ENCODE measurements around the gene GRM4.

Gene GRM4

DNA sequence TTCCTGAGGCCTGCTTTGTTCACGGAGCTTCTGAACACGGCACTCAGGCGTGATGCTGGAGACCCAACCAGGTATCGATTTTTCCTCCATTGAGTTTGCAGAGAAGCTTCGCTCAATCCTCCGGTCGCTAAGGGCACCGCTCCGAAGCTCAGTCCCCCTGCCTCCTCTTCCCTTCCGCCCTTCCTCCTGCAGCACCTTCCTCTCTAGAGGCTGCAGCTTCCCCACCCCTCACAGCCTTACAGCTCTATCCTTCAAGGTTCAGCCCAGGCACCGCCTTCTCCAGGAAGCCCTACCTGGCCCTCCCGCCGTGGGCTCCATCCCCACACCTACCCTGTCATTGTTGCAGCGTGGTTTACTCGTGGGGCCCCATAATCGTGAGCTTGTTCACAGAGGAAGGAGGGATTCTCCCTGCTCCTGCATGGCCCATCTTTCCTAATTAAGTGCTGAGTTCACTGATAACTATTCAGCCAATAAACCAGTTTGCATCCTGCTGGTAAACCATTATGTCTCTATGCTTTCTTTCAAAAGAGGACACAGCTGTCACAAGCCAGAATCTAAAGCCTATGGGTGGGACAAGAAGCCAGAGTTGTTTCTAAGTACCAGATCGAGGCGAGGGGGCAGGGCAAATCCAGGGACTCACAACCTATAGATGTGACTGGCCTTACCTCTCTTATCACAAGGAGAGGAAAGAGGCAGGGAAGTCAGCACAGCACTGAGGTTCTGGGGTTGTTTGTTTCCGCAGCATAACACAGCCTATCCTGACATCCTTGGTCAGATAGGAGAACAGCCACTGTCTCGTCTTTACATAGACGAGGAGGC, 152.0 kb downstream of the GRM4 start:
- no peak for DNase-seq (ENCODE audit: low spot score)

DNA sequence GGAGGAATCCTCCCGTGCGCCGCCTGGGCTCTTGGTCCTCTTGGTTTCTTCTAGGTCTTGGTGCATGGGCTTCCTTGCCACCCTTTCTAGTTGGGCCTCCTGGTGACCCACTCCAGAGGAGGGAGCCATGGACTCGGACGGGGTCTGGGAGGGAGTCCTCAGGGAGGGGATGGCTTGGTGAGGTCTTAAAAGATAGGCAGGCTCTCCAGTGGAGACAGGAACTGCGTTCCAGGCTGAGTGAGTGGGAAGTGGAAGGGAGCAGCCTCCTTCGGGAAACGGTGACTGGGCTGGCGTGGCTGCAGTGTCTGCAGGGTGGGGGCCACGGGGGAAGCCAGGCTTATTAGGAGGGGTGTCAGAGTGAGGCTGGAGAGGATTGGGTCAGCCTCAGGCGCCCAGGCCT, 152.8 kb downstream of the GRM4 start:
- no peak for DNase-seq (ENCODE audit: low spot score)

DNA sequence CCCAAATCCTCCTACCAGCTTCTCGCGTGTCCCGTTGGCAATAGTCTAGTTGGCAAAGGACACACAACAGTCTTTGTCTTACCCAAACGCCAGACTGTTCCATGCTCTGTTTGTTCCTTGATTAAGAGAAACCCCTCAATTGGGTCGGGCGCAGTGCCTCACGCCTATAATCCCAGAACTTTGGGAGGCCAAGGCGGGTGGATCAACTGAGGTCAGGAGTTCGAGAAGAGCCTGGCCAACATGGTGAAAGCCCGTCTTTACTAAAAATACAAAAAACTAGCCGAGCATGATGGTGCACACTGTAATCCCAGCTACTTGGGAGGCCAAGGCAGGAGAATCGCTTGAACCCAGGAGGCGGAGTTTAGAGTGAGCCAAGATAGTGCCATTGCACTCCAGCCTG, 153.7 kb downstream of the GRM4 start:
- no peak for DNase-seq (ENCODE audit: low spot score)

DNA sequence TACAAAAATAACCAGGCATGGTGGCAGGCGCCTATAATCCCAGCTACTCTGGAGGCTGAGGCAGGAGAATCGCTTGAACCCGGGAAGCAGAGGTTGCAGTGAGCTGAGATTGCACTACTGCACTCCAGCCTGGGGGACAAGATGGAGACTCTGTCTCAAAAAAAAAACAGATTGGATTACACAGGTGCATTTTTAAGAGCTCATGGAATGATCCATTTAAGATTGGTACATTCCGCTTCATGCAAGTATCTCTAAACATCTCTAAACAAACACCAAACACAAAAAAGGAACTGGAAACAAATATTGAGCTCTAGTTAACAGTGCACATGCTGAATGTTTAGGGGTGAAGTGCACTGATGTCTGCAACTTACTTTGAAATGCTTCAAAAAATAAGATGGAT, 154.3 kb downstream of the GRM4 start:
- no peak for DNase-seq (ENCODE audit: low spot score)

DNA sequence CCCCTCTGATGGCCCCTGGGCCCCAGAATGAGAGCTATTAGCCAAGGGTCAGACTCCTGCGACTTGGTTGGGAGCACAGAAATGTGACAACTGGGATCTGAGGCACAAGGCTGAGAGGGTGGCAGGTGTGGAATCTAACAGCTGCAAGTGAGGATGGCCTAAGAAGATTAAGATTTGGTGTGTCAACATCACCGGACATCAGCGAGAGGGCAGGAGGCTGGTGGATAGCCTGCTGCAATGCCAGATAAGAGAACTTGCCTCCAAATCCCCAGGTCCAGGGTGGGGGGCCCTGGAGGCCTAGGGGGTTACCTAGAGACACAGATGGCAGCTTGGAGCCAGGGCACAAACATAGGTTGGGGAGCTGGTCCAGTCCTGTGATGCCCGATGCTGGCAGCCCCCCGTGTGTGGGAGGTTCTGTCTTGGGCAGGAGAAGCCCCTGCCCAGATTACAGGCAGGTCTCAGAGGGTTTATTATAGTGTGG, 155.8 kb downstream of the GRM4 start:
- DNase-seq (ENCODE audit: low spot score) = no peak

DNA sequence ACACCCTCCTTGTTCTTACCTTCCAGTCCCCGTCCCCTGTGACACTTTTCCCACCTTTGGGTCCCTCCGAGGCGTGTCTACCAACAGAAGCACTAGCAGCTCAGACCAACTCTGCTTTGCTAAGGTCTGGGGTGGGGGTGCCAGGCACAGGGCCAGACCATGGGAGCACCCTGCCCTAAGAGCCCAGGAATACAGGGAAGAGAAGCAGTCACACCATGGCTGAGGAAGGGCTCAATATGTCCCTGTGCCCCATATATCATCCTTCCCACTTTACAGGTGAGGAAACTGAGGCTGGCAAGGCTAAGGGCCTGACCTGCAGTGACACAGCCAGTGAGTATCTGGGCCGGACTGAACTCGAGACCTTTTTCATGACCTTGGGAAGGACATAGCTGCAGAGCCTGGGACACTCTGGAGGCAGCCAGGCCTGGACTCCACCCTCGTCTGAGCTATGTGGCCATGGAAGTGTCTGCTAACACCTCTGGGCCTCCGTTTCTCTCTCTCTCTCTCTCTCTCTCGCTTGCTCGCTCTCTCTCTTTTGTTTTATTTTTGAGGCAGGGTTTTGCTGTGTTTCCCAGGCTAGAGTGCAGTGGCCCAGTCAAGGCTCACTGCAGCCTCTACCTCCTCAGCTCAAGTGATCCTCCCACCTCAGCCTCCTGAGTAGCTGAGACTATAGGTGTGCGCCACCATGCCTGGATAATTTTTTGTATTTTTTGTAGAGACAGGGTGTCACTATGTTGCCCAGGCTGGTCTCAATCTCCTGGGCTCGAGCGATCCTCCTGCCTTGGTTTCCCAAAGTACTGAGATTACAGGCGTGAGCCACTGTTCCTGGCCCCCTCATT, 156.7 kb downstream of the GRM4 start:
- no peak for DNase-seq (ENCODE audit: low spot score)

DNA sequence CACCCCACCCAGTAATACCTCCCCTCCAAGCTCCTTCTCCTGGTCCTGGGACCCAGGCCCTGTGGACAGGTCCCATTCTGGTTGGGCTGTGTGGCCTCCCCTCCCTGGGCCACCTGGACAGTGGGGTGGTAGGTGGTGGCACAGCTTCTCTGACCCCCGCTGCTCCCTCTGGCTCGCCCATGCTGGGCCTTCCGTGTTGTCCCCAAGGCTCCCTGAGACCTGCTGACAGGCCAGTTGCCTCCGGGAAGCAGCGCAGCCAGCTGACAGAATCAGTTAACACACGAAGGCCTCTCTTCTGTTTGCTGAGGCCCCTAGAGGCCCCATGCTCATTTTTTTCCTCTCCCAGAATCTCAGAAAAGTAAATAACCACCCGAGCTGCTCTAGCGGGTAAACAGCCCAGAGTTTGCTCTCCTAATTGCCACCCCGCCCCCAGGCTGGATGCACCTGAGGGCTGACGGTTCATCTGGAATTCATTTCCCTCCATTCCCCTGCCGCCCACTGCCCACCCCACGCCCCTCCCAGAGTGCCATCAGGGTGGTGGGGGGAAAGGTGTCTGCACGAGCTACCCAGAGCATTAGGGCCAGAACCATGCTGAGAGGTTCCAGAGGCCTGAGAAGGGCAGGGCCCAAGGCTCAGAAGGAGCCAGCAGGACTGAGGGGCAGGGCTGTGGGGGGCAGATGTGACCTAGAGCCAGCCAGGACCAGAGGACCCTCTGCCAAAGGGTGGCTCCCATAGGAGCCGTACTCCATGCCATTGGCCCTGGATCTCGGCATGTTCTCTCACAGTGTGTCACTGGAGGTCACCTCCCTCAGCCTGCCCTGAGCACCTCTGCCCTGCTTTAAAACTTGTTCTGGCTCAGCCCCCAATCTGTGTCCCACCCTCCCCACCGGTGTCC, 157.5 kb downstream of the GRM4 start:
- no peak for DNase-seq (ENCODE audit: low spot score)

DNA sequence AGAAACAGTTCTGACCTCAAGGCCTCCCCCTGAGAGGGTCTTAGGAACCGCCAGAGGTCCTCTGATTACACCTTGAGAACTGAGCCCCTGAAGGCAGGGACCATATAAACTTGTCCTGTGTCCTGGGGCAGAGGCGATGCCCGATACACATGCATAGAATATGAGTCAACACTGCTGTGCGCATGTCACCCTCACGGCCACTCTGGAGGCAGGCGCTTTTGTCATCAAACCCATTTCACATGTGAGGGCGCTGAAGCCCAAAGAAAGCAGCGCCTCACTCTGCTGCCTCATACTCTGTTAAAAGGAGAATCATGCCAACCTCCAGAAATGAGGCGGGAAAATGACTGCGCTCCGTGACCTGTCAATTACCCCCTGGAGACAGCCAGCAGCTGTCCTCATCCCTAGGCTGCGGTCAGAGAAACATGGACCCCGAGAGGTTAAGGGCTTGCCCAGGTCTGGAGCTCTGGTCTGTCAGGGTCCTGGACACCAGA, 158.3 kb downstream of the GRM4 start:
- no peak for DNase-seq (ENCODE audit: low spot score)

DNA sequence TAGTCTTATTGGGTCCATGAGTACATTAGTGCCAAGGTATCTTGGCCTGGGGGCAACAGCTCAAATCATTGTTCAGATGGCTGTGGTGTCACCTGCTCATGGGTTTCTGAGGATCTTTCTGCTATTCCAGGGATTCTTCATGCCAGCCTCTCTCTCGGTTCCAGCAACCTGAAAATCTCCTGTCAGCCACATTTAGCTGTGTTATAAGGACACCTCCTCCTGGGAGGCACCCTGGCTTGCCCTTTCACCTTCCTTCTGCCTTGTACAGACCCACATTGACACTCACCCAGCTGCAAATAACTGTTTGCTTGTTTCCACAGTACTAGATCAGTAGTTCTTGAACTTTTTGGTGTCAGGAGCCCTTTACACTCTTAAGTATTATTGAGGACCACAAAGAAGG, 159.9 kb downstream of the GRM4 start:
- DNase-seq (ENCODE audit: low spot score) = no peak

DNA sequence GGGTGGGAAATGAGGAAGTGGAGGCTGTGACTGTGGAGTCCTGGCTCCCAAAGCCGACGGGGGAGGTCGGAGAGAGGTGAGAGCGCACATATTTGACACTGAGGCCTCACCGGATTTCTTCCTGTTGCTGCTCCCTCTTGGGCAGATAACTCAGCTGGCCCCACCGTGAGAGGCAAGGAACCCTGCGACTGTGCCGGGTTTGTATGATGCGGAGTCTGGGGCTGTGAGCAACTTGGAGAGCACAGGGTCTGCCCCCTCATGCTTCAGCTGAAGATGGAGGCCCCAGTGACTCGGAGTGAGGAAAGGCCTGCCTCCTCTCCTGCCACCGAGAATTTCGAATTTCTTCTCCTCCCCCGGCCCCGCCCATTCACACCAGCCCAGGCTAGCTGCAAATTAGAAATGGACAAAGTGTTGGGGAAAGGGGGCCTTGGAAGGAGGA, 160.6 kb downstream of the GRM4 start:
- DNase-seq (ENCODE audit: low spot score) = no peak

DNA sequence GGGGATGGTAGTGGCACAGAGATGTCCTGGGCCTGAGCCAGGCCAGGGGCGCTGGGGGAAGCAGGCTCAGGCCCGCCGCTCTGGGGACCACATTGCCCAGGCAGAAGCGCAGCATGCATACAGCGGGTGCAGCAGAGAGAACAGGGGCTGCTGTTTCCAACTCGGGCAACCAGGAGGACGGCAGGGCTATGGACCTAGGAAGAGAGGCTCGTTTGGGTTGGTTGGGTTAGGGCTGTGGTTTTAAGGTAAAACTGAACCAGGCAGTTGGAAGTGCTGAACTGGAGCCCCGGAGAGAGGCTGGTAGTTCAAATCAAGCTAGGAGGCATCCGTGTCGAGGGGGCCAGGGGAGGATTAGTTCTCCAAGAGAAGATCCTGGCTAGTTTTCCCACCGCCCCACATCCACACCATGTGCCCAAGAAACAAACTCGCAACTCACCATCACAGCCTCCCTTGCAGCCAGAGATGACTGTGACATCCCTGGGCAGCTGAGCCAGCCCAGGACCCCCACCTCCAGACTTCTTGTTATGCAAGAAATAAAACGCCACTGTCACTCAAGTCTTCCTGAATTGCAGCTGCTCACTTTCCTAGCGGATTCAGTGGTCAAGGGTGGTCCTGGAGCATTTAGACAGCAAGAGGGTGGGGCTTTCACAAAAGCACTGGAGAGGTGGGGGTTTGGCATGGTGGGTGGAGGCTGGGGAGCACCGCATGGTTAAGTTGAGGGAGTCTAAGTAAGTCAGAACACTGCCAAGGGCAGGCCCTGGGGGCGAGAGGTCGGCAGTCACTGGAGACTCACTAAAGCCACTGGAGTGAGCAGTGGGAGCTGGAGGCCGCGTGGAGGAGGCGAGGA, 161.2 kb downstream of the GRM4 start:
- DNase-seq (ENCODE audit: low spot score) = no peak

DNA sequence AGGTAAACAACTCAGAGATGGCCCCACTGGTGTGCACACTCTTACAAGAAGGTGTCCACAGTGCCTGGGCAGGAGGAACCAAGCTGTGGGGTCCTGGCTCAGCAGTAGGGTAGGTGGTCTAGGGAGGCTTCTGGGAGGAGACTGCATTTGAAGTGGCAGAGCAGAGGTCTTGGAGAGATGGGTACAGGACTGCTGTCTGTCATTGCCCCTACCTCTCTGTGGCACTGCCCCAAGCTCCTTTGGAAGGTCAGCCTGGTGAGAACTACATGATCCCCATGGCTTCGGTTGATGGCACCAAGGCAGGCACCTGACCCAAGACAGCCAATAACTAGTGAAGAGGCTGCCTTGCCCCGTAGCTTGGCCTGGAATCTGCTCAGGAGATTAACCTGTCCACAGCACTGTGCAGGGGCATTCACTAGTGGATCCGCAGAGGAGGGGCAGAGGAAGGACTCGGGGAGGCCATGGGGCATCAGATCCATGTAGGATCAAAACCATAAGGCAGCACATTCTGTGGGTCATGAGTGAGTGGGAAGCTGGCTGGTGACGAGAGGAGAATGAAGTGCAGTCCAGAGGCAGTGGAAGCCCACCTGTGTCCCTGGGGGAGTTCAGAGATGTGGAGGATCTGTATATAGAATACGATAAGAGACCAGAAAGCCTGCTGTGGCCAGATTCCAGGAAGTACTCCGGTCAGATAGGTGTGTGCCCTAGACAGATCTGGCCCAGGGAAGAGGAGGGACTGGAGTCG, 162.0 kb downstream of the GRM4 start:
- DNase-seq (ENCODE audit: low spot score) = no peak

DNA sequence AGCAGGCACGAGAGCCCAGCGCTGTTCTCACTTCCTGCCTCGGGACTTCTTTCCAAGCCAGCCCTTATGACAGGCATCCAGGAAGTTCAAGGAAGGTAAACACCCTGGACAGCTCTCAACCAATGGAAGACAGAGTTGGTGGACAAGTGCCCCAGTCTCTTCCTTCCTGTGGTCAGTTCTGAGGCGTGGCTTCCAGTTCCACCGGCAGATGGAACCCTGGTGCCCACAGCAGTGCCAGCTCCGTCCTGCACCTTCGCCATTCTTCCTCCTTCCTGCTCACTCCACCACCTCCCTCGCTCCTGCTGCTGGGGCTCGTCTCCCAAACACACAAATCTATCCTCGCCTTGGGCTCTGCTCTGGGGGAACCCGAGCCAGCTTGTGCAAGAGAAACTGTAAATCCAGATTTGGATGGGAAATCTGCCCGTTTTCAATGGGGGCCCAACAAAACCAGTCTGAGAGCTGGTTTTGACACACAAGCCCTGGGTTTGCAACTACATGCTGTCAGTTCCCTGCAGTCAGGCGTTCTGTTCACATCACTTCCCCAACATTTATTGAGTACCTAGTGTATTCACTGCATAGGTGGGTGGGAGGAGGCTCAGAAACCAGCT, 162.7 kb downstream of the GRM4 start:
- DNase-seq (ENCODE audit: low spot score) = no peak

DNA sequence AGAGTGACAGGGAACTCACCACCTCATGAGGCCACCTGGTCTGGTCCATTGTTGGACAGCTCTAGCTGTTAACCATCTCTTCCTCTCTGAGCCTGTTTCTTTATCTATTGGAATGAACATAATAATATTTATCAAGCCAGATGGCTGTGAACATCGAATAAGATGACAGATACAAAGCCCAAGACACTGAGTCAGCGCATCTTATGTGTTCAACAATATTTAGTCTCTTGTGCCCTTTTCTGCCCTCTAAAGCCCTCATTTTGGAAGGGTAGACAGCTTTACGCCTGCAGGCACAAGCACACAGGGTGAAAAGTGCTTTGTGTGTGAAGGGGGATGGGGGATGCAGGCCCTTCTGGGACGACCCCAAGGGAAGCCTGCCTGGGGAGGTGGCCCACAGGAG, 164.0 kb downstream of the GRM4 start:
- DNase-seq (ENCODE audit: low spot score) = no peak

DNA sequence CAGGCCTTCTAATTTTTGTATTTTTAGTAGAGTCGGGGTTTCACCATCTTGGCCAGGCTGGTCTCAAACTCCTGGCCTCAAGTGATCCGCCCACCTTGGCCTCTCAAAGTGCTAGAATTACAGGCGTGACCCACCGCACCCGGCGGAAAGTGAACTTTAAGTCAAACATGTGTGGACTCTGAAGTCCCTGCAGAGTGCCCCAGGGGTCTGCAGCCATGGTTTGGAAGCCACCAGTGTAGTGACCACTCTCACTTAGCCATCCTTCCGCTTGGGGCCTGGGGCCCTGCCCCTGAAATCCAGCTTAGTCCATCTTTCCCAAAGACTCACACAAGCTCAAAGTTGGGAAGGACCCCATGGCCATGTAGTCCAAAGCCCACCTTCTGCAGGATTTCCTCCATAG, 164.5 kb downstream of the GRM4 start:
- DNase-seq (ENCODE audit: low spot score) = no peak

DNA sequence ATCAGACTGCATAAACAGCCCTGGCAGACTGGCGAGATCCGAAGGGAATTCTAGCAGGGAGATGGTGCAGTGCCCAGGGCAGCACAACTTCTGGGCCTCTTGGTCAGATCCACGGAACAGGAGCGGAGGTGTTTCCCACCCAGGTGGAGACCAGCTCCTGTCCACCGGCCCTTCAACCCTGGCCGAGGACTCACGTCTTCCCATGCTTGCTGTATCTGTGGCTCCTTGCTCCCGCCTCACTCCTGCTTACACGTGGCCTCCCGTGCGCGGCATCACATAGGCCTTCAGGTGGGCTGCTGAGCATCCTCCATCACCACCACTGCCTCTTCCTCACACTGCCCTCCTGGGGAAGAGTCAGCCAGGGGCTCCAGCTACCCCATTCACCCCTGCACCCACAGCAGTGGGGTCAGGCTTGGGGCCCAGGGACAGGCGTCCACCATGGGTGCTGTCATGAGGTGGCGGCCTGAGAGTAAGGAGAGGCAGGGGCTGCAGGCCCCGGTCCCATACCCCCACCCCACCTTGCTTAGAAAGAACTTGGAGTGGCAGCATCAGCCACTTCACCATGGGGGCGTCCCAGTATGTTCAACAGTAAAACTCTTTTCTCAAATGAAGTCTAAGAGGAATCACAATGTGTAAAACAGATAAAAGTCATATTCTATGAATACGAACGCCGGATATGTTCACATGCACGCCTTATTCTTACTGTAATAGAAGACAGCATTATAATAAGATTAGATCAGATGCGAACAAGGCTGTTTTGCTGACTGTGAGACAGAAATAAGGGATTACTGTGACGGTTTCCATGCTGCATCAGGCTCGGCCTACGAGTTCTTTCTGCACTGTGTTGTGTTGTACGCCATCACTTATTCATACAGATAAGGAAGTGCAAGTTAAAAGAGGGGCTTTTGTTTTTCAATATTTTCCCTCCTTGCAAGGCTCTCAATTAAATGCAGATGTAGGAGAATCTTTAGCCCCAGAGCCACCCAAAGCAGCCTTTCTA, 165.4 kb downstream of the GRM4 start:
- no peak for DNase-seq (ENCODE audit: low spot score)

DNA sequence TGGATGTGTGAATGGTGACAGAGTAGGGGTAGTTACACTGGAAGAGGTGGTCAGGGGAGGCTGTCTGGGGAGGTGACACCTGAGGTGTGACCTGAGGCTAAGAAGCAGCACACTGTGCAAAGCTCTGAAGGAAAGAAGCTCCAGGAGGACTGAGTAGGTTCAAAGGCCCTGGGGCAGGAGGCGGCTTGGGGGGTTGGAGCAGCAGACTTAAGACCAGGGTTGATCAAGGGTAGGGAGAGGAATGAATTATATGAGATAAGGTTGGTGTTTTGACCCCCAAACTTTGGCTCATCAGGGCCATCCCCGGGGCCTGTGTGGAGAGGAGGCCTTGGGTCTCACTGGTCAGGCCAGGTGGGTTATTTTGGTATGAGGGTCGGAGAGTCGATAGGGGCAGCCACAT, 166.1 kb downstream of the GRM4 start:
- DNase-seq (ENCODE audit: low spot score) = no peak

DNA sequence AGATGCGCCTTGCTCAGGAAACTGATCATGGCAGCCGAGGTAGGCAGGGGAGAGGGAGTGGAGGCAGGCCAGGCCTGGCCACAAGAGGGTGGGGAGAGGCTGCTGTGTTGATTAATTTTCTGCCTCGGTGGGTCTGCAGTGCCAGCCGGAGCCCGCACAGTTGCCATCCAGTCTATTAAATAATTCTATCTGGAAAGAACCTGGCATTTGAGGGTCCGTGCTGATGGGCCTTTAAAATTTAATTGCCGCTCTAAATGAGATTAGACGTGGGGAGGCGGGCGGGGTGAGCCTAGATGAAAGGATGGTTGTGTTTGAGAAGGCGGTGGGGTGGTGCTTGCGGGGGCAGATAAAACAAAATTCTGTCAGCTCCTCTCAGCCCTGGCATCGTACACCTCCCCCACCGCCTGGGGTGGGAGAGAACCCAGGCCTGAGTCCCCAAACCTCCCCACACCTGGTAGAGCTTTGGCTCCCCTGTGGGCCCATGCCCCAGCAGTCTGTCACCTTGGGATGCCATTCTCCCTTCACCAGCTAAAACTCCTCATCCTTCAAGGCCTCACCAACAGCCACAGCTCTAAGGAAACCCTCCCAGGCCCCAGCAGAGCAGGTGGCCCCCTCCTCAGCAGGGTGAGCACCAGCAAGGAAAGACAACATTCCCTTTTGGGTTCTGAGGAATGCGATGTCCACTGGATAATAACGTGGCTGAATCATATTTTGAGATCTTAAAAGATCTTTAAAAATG, 167.3 kb downstream of the GRM4 start:
- DNase-seq (ENCODE audit: low spot score) = no peak

Data from CD4-positive, alpha-beta T cell treated with Interleukin-6 at 100 ng/mL for 8 hours (primary cell).